ENCODE results near the gene BNIPL.

- TF ChIP-seq EZH2phosphoT487 (IDR thresholded peaks at IDR 0.05; ENCODE audit: low read depth), result no peak
- TF ChIP-seq, protein P1, sequence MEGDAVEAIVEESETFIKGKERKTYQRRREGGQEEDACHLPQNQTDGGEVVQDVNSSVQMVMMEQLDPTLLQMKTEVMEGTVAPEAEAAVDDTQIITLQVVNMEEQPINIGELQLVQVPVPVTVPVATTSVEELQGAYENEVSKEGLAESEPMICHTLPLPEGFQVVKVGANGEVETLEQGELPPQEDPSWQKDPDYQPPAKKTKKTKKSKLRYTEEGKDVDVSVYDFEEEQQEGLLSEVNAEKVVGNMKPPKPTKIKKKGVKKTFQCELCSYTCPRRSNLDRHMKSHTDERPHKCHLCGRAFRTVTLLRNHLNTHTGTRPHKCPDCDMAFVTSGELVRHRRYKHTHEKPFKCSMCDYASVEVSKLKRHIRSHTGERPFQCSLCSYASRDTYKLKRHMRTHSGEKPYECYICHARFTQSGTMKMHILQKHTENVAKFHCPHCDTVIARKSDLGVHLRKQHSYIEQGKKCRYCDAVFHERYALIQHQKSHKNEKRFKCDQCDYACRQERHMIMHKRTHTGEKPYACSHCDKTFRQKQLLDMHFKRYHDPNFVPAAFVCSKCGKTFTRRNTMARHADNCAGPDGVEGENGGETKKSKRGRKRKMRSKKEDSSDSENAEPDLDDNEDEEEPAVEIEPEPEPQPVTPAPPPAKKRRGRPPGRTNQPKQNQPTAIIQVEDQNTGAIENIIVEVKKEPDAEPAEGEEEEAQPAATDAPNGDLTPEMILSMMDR (IDR thresholded peaks at IDR 0.05; ENCODE audit: low read depth, low read length), result no peak
These were observed 28.5 kb upstream of the BNIPL start for GRCh38 chr1:151007853-151008243.
